Putamen (tissue), 1 donor: ENCODE results near the gene PPP3R1.

Experiments
- DNase-seq: peaks from one replicate; pipeline ENCODE4 v3.0.0-alpha.2; 2016; ENCODE audit warnings: low spot score

PPP3R1 gene

DNA sequence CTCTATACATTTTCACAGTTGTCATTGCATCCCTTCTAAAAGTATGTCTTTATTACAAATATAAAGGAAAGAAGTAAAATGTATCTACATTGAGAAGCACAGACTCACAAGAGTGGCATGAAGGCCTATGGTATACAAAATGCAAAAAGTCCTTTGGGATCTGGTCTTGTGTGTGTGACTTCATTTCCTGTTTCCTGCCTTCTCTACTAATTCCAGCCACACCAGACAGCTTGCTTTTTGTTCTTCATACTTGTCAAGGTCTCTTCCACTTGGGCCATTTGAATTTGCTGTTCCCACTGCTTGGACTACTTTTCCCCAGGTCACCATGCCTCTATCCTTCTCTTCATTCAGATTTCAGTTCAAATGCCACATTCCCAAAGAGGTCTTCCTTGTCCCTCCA lies 101.3 kb downstream of the PPP3R1 start:
- DNase-seq: no peak

DNA sequence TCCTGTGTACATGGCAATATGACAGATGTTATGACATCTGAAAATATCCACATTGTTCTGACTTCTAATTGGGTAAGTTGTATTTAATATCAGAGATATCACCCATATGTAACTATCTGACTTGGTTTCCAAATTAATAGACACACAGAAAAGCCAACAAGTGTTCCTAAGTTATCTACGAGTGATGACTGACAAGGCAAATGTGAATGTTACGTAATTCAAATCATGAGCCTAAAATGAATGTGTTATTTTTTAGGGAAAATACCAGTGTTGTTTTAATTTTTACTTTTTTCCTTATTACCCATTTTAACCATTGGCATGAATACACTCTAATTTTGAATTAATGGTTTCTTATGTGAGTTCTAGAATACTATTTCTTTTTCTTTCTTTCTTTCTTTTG lies 110.5 kb downstream of the PPP3R1 start:
- DNase-seq: no peak

DNA sequence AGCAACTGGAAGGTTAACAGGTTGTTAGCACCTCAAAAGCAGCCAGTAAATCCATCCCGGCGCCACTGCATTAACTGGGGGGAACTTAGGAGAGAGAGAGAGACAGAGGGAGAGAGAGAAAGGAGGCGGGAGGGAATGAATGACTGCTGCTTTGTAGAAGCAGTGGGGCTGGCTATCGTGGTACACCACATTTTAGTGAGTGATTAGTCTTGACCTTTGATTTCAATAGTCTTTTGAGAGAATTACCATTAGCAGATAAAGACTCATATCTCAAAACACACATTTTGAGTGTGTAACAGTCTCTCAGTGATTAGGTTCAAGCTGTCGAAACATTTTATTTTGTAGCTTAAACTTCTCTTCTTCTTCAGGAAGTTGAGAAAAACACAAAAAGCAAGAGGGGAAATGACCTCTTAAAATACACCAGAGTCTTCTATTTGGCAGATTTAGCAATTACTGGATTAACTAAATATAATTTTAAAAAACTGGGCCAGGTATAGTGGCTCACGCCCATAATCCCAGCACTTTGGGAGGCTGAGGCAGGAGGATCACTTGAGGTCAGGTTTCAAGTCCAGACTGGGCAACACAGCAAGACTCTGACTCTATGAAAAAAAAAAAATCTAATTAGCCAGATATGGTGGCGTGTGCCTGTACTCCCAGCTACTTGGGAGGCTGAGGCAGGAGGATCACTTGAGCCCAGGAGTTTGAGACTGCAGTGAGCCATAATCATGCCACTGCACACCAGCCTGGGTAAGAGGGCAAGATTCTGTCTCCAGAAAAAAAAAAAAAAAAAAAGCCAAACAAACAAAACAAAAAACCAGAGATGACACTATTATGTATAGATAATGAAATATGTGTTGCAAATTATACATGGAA lies 116.6 kb downstream of the PPP3R1 start:
- no peak for DNase-seq

DNA sequence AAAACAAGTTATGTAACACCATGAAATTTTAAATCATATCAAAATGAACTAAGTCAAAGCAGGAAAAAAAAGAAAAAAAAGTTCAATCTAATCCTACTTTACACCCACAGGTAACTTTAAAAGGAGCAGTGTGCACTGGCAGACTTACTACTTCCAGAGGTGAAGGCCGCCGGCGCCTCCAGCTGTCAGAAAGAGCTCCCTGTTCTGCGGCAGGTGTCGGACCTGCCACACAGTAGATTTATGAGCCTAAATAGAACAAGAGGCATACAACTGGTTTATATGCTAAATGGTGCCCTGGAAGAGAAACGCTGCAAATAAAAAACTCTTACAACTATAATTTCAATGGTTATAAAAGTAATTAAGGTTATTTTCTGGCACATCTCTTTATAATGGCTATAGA lies 117.8 kb downstream of the PPP3R1 start:
- no peak for DNase-seq

DNA sequence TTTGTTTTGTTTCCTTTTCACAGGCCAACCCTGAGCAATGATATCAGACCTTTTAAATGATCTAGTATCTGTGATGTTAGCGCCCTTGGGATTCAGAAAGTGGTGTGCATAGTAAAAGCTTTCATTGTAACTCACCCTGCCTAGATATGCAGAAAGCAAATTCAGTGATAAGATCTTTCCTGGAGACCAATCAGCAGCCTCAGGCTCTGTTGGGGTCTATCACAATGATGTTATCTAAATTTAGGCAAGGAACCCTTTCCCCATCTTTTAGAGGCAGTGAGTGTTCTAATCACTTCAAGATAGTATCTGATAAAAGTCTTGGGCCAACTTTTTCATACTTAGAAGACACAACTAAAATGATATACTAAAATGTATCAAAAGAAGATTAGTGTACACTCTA lies 118.2 kb downstream of the PPP3R1 start:
- DNase-seq: no peak
